Inferior parietal cortex (tissue), 1 donor: ENCODE measurements around the gene GAB3.
"Not testable (repeated sequence)": the region's sequence is repeated elsewhere in the genome, so short reads cannot be mapped to it uniquely, and the experiment has no call there.

Experiments used
- DNase-seq: peaks from one replicate; pipeline ENCODE4 v3.0.0-alpha.2; 2016; ENCODE audit errors: extremely low spot score

Gene GAB3

DNA sequence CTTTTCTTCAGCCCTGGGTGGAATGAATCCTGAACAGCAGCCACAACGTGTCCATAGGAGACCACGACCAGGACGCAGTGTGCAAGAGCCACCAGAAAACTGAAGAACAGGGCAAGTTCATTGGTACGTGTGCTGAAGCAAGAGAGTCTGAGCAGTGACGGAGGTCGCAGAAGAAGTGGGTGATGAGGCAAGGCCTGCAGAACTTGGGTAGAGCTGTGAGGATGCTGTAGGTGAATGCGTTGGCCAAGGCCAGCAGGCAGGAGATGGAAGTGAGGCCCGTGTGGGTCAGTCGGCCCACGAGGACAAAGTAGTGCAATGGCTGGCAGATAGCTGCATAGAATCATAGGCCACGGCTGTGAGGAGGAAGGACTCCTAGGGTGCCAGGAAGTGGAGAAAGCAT lies 91.9 kb downstream of the GAB3 start:
- DNase-seq, result no peak

DNA sequence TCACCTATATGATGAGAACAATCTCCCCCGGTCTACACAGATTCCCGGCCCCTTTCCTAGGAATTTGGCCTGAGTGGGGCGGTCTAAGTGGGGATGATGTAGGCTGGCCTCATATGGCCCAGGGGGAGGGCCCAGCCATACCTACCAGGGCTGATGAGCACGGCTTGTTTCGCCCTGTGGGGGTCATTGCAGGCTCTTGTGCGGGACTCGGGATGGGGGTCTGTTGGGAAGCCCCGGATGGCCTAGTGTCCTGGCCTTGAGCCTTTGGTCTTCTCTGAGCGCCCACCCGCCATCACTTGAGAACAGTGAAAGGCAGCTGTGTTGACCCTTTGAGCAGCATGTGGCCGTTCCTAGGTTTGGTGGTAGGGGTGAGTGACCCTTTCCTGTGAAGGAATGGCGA lies 92.7 kb downstream of the GAB3 start:
- no peak for DNase-seq

DNA sequence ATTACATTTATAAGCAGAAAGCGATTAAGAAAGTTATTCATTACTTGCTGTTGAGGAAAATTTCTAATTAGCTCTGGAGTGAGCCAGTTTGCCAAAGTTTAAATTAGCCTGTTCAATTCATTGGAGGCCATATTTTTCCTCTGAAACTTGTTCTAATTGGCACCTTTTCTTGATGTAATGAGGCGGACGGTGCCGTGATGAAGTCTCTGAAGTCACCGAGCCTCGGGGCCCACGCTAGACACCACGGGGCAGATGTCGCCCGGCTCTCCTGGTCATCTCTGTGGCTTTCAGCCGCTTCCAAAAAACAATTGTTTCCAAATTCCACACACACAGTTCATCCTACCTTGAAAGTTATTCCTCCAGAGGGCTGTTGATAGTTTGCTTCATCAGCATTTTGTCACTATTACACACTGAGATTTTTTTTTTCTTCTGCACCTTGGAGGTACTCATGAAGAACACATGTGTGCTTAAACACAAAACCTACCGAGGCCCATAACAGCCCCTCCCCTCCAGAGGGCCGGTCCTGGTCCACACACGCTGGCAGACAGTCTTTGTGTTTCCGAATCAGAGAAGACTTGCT lies 93.6 kb downstream of the GAB3 start:
- DNase-seq, result no peak

DNA sequence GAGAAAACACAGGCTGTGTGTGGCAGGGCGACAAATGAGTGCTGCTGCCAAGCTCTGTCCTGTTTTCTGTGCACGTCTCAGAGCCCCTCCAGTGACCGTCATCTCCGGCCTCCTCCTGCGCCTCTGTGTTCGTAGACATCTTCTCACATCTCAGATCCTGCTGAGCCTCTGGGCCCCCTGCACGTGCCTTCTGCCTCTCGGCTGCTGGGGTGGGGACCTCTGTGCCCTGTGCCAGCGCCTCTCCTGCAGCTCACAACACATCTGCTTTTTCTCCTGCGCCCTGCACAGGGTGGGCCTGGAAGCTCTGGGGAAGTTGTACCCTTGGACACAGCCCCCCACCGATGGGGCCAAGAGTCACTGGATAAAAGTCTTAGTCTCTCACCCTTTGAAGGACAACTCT lies 95.1 kb downstream of the GAB3 start:
- no peak for DNase-seq

DNA sequence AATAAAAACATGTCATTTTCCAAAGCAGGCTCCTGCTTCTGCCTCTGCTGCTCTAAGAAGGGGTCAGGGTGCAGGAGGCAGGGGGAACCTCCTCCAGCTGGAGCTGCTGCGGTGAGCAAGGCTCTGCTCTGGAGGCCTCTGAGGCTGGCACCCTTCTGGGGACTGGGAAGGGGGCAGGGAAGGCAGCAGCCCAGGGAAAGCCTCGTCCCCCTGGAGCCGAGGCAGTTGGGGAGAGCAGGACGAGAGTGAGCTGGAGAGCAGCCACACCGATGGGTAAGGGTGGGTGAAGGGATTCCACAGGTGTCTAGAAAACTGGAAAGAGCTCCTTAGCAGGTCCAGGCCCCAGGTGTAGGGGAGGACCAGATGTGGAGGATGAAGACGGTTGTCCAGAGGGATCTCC lies 95.5 kb downstream of the GAB3 start:
- DNase-seq, result no peak

DNA sequence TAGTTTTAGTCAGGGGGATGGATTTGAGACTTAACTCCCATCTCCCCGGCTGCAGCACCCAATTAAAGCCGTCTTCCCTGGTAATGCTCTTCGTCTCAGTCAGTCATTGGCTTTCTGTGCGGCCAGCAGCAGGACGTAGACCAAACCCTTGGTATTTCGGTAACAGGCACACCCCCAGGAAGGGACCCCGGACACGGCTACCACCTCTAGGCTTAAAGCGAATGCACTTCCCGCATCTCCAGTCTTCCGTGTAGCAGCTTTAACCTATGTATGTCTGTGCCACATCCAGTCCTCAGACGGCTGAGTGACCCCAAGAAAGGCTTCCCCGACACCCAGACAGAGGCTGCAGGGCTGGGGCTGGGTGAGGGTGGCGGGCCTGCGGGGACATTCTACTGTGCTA lies 96.0 kb downstream of the GAB3 start:
- DNase-seq, result no peak

DNA sequence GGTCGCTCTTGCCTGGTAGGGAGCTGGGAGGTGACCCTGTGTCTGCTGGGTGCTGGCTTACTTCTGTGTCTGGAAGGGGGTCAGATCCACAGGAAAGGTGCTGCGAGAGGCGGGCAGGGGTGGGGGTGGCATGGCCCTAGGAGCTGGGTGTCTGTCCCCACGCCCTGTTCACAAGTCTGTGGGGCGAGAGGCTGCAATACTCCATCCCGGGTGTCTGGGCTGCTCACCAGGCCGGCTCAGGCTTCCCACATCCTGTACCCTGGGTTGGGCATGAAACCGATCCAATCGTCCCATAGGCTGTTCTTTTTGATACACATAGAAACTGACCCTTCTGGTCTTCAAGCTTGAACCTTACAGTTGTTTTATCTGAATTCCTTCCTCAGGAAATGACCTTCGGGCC lies 96.5 kb downstream of the GAB3 start:
- no peak for DNase-seq

DNA sequence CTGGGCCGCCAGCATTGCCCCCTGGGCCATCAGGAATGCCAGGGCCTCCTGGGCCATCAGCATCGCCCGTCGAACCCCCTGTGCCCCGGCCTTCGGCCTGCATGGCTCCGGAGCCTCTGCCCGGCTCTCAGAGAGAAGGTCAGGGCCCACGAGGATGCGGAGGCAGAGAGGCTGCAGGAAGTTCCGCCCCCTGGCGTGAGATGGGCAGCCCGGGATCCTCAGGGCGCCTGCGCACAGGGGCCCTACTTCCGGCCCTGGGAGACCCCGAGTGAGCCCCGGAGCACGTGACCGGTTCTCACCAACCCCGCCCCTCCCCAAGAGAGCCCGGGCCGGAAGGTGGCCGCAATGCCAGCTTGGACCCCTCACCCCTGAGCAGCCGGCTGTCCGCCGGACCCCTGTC lies 97.5 kb downstream of the GAB3 start, which contains the start of gene CTAG2:
TSS of gene CTAG2 (minus strand) at position 167 of the 400 bp plus-strand sequence. CDS start at position 103, 64 bp downstream.
- DNase-seq, result not testable (repeated sequence)

DNA sequence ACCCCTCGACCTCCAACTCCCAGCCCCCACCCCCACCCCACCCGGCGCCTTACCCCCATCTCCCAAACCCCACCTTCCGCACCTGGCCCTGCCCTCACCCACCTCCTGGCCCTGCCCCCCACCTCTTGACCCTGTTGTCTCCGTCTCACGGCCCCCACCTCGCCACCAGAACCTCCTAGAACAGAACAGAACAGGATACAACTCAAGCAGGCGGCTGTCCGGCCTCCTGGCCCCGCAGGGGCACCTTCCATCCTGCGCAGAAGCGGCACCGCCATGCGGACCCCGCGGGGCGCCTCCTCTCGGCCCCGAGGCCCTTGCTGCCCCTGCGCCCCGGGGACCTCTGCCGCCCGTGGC lies 97.9 kb downstream of the GAB3 start:
- DNase-seq, result no peak

DNA sequence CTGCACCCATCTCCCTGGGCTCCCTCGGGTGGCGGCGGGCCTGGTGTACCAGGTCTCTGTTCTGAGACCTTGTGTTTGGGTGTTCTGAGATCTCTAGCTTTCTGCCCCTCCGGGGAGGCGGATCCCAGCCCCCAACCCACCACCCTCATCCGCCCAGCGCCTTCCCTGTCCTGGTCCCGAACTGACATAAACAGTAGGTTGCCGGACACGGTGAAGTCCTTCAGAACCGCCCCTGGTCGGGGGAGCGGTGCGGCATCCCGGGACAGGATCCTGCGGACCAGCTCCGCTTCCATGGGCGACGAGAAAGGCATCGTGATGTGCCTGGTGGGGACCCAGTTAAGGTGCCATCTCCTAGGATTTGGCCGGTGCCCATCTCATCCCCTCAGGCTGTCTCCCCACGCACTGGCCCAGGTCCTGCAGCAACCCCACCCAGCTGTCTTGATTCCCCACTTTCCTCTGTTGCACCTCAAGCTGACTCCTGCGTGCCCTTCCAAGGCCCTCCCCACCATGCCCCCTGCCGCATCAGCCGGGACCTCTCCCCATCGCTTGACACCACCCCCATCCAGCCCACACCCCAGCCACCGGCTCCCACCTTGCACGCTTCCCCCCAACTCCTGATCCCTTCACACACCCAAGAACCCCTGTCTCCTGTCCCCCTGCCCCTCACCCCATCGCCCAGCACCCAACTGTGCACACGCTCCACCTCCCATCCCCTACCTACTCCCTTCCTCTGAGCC lies 98.4 kb downstream of the GAB3 start:
- DNase-seq, result no peak

DNA sequence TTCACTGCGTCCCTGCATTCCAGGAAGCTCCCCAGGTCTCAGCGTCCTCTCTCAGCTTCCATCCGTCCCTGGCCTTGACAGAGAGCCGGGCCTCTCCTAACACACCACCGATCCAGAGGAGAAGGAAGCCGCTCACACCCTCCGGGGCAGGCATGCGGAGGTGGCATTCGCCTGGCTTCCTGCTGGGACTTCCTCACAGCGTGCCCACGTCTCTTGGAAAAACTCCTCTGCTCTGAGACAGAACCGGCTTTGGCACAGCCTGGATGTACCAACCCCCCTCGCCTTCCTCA lies 100.7 kb downstream of the GAB3 start:
- peak; percentile 1 for DNase-seq

DNA sequence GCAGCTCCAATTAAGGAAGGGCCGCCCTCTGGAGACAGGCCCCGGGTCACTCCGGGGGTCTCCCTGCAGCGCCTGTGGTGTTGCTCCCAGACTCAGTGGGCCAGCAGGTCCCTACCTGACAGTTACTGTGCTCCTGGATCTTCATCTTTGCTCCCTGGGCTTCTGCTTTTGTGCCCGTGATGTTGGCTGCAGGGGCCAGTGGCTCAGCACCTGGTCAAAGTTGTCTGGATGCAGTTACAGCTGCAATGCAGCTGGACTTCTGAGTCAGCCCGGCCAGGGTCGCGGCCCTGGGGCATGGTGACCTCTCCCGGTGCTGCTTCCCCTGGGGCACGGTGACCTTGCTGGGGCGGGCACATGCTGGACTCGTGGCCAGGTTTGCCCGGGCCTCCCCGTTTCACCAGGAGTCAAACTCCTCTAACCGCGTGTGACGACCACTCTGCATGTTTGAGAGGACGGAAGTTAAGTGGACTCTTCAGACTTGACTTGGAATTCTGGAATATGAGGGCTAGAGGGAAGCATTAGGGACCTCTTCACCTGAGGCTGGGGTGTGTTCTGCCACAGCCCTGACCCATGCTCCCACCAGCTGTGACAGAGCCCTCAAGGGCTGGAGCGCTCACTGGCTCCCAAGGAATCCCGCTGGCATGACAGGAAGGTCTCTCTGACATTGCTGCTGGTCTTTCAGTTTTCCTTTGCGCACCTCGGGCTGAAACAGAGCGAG lies 101.2 kb downstream of the GAB3 start:
- DNase-seq, result no peak

DNA sequence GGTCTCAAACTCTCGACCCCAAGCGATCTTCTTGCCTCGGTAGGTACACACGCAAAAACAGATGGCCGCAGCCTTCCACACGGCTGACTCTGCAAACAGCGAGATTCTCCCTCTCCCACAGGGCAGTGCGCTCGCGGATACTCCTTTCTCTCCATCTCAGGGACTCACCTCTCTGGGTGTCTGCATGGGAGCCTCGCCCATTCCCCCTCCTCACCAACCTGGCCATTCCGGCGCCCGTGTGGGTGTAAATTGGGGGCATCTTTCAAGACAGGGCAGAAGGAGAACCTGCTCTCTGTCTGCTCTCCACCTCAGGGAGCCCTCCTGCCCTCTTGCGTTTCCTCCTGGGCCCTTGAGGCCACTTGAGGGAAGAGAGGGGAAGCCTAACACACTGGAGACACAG lies 101.9 kb downstream of the GAB3 start:
- DNase-seq, result no peak

DNA sequence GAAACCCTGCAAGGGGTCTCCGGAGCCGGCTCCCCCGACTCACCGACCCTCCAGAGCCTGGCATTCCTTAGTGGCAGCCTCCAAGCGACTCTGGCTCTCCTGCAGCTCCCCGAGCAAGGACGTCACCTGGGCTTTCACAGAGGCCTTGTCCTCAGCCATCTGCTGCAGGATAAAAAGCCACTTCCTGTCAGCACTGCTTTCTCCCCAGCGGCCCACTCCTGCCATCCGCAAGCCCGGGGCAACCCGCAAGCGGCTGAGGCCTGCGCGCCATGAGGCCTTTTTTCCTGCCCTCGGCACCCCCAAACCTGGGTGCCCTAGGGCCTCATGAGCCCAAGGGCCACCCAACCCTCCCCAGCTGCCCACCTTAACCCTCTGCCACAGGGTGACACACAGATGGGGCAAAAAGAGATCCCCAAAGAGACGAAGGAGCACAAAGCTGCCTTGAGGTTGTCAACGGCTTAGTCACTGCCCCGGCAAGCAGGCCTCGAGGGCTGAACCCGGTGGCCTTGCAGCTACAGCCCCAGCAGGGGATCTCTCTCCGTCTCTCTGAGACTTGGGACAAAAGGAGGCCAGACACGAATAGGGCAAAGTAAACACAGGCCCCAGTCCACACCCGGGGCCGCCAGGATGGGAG lies 105.0 kb downstream of the GAB3 start:
- DNase-seq, result not testable (repeated sequence)

DNA sequence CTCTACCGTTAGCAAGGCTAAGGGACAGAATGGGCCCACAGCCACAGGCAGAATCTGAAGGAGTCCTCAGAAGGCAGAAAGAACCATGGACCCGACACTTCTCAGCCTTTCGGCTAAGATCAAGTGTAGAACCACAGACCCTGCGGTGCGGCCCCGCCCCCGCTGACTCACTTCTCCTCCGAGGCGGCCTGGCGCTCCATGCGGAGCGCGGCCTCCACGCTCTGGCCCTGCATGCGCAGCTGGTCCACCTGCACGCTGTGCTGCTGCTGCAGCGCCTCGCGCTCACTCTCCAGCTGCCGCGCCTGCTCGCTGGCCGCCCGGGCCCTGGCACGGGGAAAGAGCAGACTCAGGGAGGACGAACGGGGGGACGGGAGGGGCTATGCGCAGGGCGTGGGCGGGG lies 107.2 kb downstream of the GAB3 start:
- DNase-seq, result not testable (repeated sequence)

DNA sequence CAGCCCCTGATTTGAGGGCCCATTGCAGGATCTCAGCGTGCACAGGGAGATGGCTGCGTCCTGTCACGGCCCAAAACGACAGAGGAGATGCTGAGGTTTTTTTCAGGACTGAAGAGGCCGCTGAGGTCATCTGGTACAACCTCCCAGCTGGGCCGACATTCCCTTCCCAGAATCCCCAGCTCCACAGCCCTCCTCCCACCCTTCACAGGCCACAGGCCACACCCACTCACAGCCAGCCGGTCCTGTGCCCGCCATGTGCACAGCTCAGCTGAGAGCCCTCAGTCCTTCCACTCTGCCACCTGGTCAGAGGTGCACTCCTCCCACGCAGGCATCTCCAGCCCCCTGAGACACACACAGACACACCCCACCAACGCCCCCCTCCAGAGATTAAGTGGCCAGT lies 109.1 kb downstream of the GAB3 start:
- DNase-seq, result not testable (repeated sequence)

DNA sequence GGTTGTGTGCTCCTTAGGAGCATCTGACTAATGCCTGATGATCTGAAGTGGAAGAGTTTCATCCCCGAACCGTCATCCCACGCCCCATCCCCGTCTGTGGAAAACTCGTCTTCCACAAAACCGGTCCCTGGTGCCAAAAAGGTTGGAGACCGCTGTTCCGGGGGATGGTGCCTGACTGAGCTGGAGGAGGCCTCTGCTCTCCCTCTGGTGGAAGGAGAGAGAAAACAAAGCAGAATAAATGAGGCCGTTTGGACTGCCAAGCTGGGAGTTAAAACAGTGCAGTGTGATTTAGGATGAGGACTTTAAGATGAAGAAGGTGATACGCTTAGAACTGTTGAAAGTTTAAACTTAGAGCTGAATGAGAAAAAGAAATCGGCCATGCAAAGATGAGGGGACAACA lies 117.2 kb downstream of the GAB3 start:
- not testable (repeated sequence) for DNase-seq

DNA sequence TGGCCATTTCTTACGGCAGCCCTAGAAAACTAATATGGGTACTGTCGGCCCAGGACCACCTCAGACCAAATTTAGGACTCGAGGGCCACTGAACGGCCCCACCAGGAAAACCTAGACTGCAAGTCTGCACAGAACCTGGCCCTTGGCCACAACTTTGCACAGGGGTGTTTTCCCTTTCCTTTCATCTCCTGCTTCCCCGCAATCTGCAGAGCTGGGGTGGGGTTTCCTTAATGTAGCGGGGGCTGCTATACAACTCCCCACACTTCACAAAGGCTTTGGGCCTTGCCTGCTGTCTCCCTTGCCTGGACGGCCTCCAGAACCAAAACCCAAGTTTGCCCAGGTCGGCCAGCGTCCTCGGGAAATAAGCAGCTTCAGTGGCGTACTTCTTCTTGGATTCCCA lies 119.9 kb downstream of the GAB3 start:
- DNase-seq, result not testable (repeated sequence)

DNA sequence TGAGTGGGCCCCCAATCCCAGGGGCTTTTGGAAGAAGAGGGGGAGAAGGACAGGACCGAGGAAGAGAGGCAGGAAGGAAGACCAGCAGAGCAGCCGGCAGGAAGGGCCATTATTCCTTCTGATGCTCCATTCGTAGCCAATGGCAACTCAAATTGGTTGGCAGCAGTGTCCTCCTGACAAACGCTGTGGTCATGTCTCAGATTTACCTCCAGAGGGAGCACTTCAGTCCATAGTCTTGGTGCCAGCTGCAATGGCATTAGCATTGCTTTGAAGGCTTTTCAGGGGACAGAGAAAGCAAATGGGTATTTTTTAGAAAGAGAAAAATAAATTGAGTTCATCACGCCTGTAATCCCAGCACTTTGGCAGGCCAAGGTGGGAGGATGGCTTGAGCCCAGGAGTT lies 121.9 kb downstream of the GAB3 start:
- DNase-seq, result not testable (repeated sequence)
